ENCODE results near the gene DUSP6. TPM values are rescaled to one million over a fixed set of nuclear protein-coding genes. Genes with fewer than 3 reads are reported as not detected.

Gene DUSP6, protein sequence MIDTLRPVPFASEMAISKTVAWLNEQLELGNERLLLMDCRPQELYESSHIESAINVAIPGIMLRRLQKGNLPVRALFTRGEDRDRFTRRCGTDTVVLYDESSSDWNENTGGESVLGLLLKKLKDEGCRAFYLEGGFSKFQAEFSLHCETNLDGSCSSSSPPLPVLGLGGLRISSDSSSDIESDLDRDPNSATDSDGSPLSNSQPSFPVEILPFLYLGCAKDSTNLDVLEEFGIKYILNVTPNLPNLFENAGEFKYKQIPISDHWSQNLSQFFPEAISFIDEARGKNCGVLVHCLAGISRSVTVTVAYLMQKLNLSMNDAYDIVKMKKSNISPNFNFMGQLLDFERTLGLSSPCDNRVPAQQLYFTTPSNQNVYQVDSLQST
- total RNA-seq (10 to 100 TPM in 4 of 6 donors, 1 to 10 TPM in 2; 5.3 to 26.1 (median 15.3) TPM), polyA plus RNA-seq (10 to 100 TPM in 1 of 2 donors, 1 to 10 TPM in 1; 7.0 to 13.1 TPM)

DNA sequence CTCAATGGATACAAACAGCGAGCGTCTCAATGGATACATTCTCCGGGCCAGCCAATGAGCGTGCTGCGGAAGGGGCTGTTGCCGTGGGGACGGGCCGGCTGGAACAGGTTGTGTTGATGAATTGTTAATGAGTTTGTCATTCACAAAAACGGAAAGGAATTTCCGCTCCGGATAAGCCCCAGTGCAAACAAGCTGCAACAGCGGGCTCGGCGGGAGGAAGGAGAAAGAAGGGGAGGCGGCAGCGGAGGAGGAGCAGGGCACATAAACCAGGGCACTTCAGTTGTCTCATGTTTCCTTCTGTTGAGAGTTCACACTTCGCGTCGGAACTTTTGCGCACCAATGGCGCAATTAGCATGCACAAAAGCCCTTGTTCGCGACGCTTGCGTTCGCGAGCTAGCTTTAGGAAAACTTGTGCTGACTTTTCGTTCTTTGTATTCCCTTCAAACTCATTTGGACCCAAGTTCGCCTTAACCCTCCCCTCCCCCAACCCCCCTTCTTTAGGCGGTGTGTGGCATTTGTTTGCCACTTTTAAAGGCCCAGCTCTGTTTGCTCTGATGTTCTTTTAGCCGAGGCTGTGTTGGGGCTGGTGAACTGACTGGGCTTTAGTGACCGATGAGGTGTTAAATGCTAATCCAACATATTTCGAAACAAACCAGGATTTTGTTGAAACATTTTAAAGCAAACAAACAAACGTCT is at the start of gene DUSP6:
Gene DUSP6, minus strand, starts transcription at position 10 of the 696 bp plus-strand sequence. CDS start 462 bp downstream, outside the sequence.
- WGBS, 2 donors, result 0% methylated on average over 34 of the region's 34 CpGs
- TF ChIP-seq, protein P1, sequence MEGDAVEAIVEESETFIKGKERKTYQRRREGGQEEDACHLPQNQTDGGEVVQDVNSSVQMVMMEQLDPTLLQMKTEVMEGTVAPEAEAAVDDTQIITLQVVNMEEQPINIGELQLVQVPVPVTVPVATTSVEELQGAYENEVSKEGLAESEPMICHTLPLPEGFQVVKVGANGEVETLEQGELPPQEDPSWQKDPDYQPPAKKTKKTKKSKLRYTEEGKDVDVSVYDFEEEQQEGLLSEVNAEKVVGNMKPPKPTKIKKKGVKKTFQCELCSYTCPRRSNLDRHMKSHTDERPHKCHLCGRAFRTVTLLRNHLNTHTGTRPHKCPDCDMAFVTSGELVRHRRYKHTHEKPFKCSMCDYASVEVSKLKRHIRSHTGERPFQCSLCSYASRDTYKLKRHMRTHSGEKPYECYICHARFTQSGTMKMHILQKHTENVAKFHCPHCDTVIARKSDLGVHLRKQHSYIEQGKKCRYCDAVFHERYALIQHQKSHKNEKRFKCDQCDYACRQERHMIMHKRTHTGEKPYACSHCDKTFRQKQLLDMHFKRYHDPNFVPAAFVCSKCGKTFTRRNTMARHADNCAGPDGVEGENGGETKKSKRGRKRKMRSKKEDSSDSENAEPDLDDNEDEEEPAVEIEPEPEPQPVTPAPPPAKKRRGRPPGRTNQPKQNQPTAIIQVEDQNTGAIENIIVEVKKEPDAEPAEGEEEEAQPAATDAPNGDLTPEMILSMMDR (IDR thresholded peaks at IDR 0.05), result no peak
- FAIRE-seq, result peak; percentile 67
- Histone ChIP-seq H3K36me3 (no peaks in the 10 kb centered on the region), H3K27me3 (no peaks in the 10 kb centered on the region), H3K4me1 (peaks cover 15 to 28% (median 18%) of the 10 kb centered on the region in 3 donors), H3K27ac (peak within 1 kb of the TSS; percentile 98 to 100 (median 99)), H3K9me3 (no peaks in the 10 kb centered on the region), H3K4me3 (peak within 1 kb of the TSS; percentile 69 to 82 (median 76))
- peak; percentile 57 to 76 (median 68) for ATAC-seq
- peak; percentile 90 to 96 (median 94) for DNase-seq
- intact Hi-C loops (cut with DNase I), result loop anchor here in 1 of 3 donors (10.0 kb wide), 1 partner anchor 102 kb away; no protein-coding TSS in a partner anchor

DNA sequence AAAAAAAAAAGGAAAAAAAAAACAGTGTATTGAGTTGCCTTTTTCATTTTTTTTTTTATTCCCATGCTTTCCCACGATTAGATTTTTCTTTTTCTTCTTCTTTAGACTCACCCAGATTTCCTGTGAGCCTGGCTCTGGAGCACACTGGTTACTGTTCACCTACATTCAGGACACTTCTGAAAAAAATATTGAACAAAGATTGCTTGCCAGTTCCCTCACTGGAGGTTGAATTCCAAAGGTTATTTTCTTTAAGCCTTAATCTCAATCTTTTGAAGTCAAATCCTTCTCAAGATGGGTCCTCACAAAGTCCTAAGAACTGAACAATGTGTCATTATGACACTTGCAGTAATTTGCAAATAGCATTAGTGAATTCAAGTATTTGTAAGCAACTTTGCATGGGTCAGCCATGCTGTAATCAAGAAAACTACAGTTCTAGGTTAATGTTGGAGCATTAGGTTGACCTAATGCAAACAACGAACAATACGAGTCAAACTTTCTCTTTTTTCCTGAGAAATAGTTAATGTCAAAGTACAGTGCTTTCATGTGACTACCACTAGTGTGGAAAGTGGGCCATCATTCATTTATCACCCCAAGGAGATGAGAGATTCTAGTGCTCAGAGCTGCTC is 49.2 kb upstream of the DUSP6 start:
- no peaks in the 10 kb centered on the region for H3K27me3 ChIP-seq
- H3K27ac ChIP-seq, result no peak overlapping the region
- DNase-seq (no peak), FAIRE-seq (no peak), ATAC-seq (no peak)
- H3K9me3 ChIP-seq, result no peaks in the 10 kb centered on the region
- H3K4me1 ChIP-seq, result no peaks in the 10 kb centered on the region
- no peak overlapping the region for H3K4me3 ChIP-seq
- WGBS, 2 donors, result 64 to 69% methylated on average over 3 of the region's 3 CpGs
- intact Hi-C loops (cut with DNase I), result no loop called here
- no peaks in the 10 kb centered on the region for H3K36me3 ChIP-seq
- TF ChIP-seq, protein P1 (IDR thresholded peaks at IDR 0.05), result no peak

DNA sequence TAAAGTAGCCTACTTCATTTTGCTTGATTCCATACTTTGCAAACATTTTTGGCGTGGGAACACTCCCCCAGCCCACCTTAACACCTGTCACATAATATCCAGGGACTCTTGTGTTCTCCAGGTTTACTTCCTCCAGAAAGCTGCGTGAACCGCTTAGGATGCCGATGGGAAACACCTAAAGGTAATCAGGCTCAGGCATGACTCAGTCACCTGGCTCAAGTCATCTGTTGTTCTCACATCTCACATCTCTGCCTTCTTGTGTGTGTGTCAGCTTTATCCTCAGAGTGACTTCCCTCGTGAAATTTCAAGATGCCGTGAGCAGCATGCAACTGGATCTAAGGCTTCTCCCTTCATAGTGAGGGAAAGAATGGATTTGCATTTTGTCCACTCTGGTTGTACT is 48.1 kb upstream of the DUSP6 start:
- H3K36me3 ChIP-seq, result no peaks in the 10 kb centered on the region
- H3K27ac ChIP-seq, result no peak overlapping the region
- ATAC-seq (no peak), DNase-seq (no peak), FAIRE-seq (no peak)
- no peaks in the 10 kb centered on the region for H3K9me3 ChIP-seq
- TF ChIP-seq, protein P1 (IDR thresholded peaks at IDR 0.05), result no peak
- H3K4me1 ChIP-seq, result no peaks in the 10 kb centered on the region
- H3K27me3 ChIP-seq, result no peaks in the 10 kb centered on the region
- intact Hi-C loops (cut with DNase I), result no loop called here
- H3K4me3 ChIP-seq, result no peak overlapping the region
- 96 to 98% methylated on average over 6 of the region's 6 CpGs for WGBS, 2 donors

DNA sequence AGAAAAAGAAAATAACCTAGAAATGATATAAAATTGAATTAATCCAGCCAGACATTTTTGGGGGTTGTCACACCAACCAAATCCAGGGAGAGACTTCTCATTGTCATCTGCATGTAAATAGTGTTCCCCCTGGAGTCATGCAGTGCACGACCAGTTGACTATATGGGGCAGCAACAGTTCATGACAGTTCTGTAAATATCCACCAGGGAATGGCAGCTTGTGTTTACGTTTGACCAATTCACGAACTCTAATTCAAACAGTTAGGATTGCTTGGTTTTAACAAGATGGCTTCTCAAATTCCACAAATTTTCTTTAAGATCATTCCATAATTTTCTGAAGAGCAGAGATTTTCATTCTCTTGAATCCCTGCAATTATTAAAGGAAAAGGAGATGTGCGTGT is 43.4 kb upstream of the DUSP6 start:
- Histone ChIP-seq H3K4me1 (peaks cover 0 to 6% (median 5%) of the 10 kb centered on the region in 3 donors), H3K27ac (no peak overlapping the region), H3K4me3 (no peak overlapping the region), H3K9me3 (no peaks in the 10 kb centered on the region), H3K36me3 (no peaks in the 10 kb centered on the region), H3K27me3 (no peaks in the 10 kb centered on the region)
- FAIRE-seq (no peak), DNase-seq (no peak), ATAC-seq (no peak)
- TF ChIP-seq, protein P1 (IDR thresholded peaks at IDR 0.05), result no peak
- intact Hi-C loops (cut with DNase I), result no loop called here
- WGBS, 2 donors, result 86 to 92% methylated on average over 4 of the region's 4 CpGs
